ENCODE data around the gene PTPRN2.

The PTPRN2 gene

GRCh38 chr7:157745721-157746709, 841.6 kb downstream of the PTPRN2 start:
- H3K4me3 ChIP-seq (ENCODE audit: low read depth, low read length): no peak overlapping the region
- TF ChIP-seq CTCF (IDR thresholded peaks at IDR 0.05; ENCODE audit: low read depth, low read length): no peak

- no peak overlapping the region for H3K4me3 ChIP-seq (ENCODE audit: low read depth, low read length)
- TF ChIP-seq CTCF (IDR thresholded peaks at IDR 0.05; ENCODE audit: low read depth, low read length): no peak
Measured at GRCh38 chr7:157744786-157745601, 842.6 kb downstream of the PTPRN2 start.

GRCh38 chr7:157743781-157744525, 843.7 kb downstream of the PTPRN2 start:
- H3K4me3 ChIP-seq (ENCODE audit: low read depth, low read length): no peak overlapping the region
- TF ChIP-seq CTCF (IDR thresholded peaks at IDR 0.05; ENCODE audit: low read depth, low read length): no peak

GRCh38 chr7:157740251-157740798, 847.3 kb downstream of the PTPRN2 start:
- H3K4me3 ChIP-seq (ENCODE audit: low read depth, low read length): no peak overlapping the region
- no peak for TF ChIP-seq CTCF (IDR thresholded peaks at IDR 0.05; ENCODE audit: low read depth, low read length)

GRCh38 chr7:157739650-157740049, 848.0 kb downstream of the PTPRN2 start:
- no peak overlapping the region for H3K4me3 ChIP-seq (ENCODE audit: low read depth, low read length)
- no peak for TF ChIP-seq CTCF (IDR thresholded peaks at IDR 0.05; ENCODE audit: low read depth, low read length)

- TF ChIP-seq CTCF (IDR thresholded peaks at IDR 0.05; ENCODE audit: low read depth, low read length): no peak
- no peak overlapping the region for H3K4me3 ChIP-seq (ENCODE audit: low read depth, low read length)
Measured at GRCh38 chr7:157739031-157739430, 848.6 kb downstream of the PTPRN2 start.

Data from WI38 (cell line).